A673 (cell line): ENCODE results near the gene CCNY. TPM values are rescaled to one million over a fixed set of nuclear protein-coding genes. Genes with fewer than 3 reads are reported as not detected.

Experiments
- BruUV-seq: library from RNA; stranded (reverse); fragments of 400-500 nt; replicated peaks from 2 replicates; lab custom pipeline; 2021; lab: Mats Ljungman, UMichigan
- CTCF ChIA-PET: fragments of 300-600 bp; sonication (Branson Sonifier 250); formaldehyde crosslinking; loops from one replicate; lab custom pipeline; 2022; ENCODE audit warnings: antibody characterized with exemption; lab: Charles Lee
- POLR2A ChIA-PET: fragments of 300-600 bp; sonication (Branson Sonifier 250); formaldehyde crosslinking; loops from one replicate; lab custom pipeline; 2022; ENCODE audit warnings: antibody characterized with exemption; ENCODE audit not compliant: low non-redundant PET; lab: Charles Lee
- DNase-seq: peaks from one replicate; pipeline ENCODE4 v3.0.0-alpha.2; 2015; ENCODE audit warnings: low spot score
- H3K27ac ChIP-seq: fragments of 200-600 bp; sonication (generic); 2 replicates; pipeline ENCODE4 v1.5.1; 2016; ENCODE audit warnings: mixed run types, low read depth, mild to moderate bottlenecking, mixed read lengths, antibody characterized with exemption, low read length; ENCODE audit not compliant: poor library complexity, severe bottlenecking
- H3K27me3 ChIP-seq: fragments of 200-600 bp; sonication (generic); replicated peaks from 2 replicates; pipeline ENCODE4 v1.6.1; 2017; ENCODE audit warnings: mixed run types, low read depth, mild to moderate bottlenecking, mixed read lengths, antibody characterized with exemption, low read length; ENCODE audit not compliant: insufficient read depth, poor library complexity
- H3K36me3 ChIP-seq: fragments of 200-600 bp; sonication (generic); 2 replicates; pipeline ENCODE4 v1.6.1; 2016; ENCODE audit warnings: mixed run types, mild to moderate bottlenecking, mixed read lengths, antibody characterized with exemption, low read length; ENCODE audit not compliant: insufficient read depth, poor library complexity, severe bottlenecking
- H3K4me1 ChIP-seq: fragments of 200-600 bp; sonication (generic); 2 replicates; pipeline ENCODE4 v1.6.1; 2017; ENCODE audit warnings: mixed run types, mild to moderate bottlenecking, mixed read lengths, antibody characterized with exemption, low read length; ENCODE audit not compliant: insufficient read depth, poor library complexity, severe bottlenecking
- H3K4me3 ChIP-seq: fragments of 200-600 bp; sonication (generic); 2 replicates; pipeline ENCODE4 v1.5.1; 2016; ENCODE audit warnings: low read depth, mixed run types, mild to moderate bottlenecking, mixed read lengths, low read length; ENCODE audit not compliant: poor library complexity, severe bottlenecking
- H3K9me3 ChIP-seq: fragments of 200-600 bp; sonication (generic); 2 replicates; pipeline ENCODE4 v1.6.1; 2016; ENCODE audit warnings: mixed run types, low read depth, mild to moderate bottlenecking, mixed read lengths, antibody characterized with exemption, low read length; ENCODE audit not compliant: poor library complexity, severe bottlenecking
- CTCF ChIP-seq: fragments of 300-800, 200-600 bp; sonication (generic); conservative IDR thresholded peaks from 2 replicates; pipeline ENCODE4 v1.5.1; 2017; ENCODE audit warnings: low read depth, mild to moderate bottlenecking, antibody characterized with exemption, low read length, moderate library complexity, mixed read lengths
- EZH2 ChIP-seq: fragments of 200-600 bp; sonication (generic); IDR thresholded peaks from 2 replicates; pipeline ENCODE4 v1.6.1; 2017; ENCODE audit warnings: borderline replicate concordance, low read depth, mild to moderate bottlenecking, mixed read lengths, antibody characterized with exemption, low read length; ENCODE audit not compliant: poor library complexity, severe bottlenecking
- intact Hi-C: fragments of 100-400 bp; cut with micrococcal nuclease; formaldehyde crosslinking; loops from one replicate; pipeline ENCODE4 v1.10.0; 2022; ENCODE audit not compliant: unreplicated experiment
- total RNA-seq: library from RNA; stranded (reverse); gene quantifications from 2 replicates; pipeline ENCODE4 v1.2.3, GENCODE V29; 2021

The CCNY gene
- total RNA-seq, 1 experiment from 2014 or later = 84.8 TPM

- Histone ChIP-seq H3K9me3 (no peaks in the 10 kb centered on the region), H3K27ac (no peak overlapping the region), H3K36me3 (no peaks in the 10 kb centered on the region), H3K27me3 (no peaks in the 10 kb centered on the region), H3K4me3 (no peak overlapping the region), H3K4me1 (peaks cover 49% of the 10 kb centered on the region)
- TF ChIP-seq EZH2 (no peak), CTCF (no peak)
- CTCF ChIA-PET = no interaction called here
- intact Hi-C loops = no loop called here
- DNase-seq = no peak
- BruUV-seq = no TSS peak
- POLR2A ChIA-PET = no interaction called here
Measured at GRCh38 chr10:35365994-35366393, 29.7 kb downstream of the CCNY start.

GRCh38 chr10:35367107-35367859 is 31.0 kb downstream of the CCNY start:
- DNase-seq = no peak
- H3K4me3 ChIP-seq = no peak overlapping the region
- H3K4me1 ChIP-seq = peaks cover 49% of the 10 kb centered on the region
- CTCF ChIA-PET = no interaction called here
- POLR2A ChIA-PET = no interaction called here
- H3K36me3 ChIP-seq = no peaks in the 10 kb centered on the region
- intact Hi-C loops = no loop called here
- no peak overlapping the region for H3K27ac ChIP-seq
- H3K9me3 ChIP-seq = no peaks in the 10 kb centered on the region
- BruUV-seq = no TSS peak
- H3K27me3 ChIP-seq = no peaks in the 10 kb centered on the region
- TF ChIP-seq EZH2 (no peak), CTCF (no peak)

DNA sequence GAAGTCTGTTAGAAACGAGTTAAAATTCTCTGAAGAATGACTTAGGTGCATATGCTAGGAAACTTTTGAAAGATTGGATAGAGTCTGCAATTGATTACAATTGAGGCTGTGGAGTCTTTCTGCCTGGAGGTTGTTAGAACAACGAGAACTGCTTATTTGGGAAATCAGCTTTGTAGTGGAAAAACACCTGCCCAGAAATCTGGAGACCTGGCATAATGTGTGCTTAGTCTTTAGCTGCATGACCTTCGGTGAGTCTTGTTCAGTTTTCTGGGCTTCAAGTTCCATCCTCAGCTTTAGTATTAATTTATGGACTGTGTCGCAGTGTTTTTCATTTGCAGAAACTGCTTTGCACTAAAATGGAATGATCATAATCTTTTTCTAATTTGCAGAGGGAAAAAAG is 31.7 kb downstream of the CCNY start:
- CTCF ChIA-PET = no interaction called here

More for the DNA sequence above, 31.7 kb downstream of the CCNY start:
- POLR2A ChIA-PET = no interaction called here
- no peaks in the 10 kb centered on the region for H3K36me3 ChIP-seq
- H3K27me3 ChIP-seq = no peaks in the 10 kb centered on the region
- intact Hi-C loops = no loop called here
- H3K9me3 ChIP-seq = no peaks in the 10 kb centered on the region
- BruUV-seq = no TSS peak
- no peak for DNase-seq
- H3K4me3 ChIP-seq = no peak overlapping the region
- TF ChIP-seq EZH2 = no peak
- no peak for TF ChIP-seq CTCF
- H3K27ac ChIP-seq = no peak overlapping the region
- H3K4me1 ChIP-seq = peaks cover 49% of the 10 kb centered on the region
